HCT116 (cell line): ENCODE data around the gene RMP24.

ENCODE experiments used
- EGR1 ChIP-seq: IDR thresholded peaks from 2 replicates; pipeline ENCODE4 v1.6.1; 2012; ENCODE audit warnings: low read depth
- EZH2 ChIP-seq: fragments of 200-600 bp; sonication (generic); IDR thresholded peaks from 2 replicates; pipeline ENCODE4 v1.6.1; 2017; ENCODE audit warnings: antibody characterized with exemption, mixed run types
- EZH2phosphoT487 ChIP-seq: fragments of 200-600 bp; IDR thresholded peaks from 2 replicates; pipeline ENCODE4 v1.6.1; 2018; ENCODE audit warnings: antibody characterized with exemption, borderline replicate concordance
- POLR2A ChIP-seq: IDR thresholded peaks from 2 replicates; pipeline ENCODE4 v1.7.0; 2011; ENCODE audit warnings: borderline replicate concordance; ENCODE audit not compliant: insufficient read depth, insufficient read length; ENCODE audit errors: extremely low read depth
- SRF ChIP-seq: IDR thresholded peaks from 2 replicates; pipeline ENCODE4 v1.6.1; 2012; ENCODE audit warnings: low read depth
- ZFX ChIP-seq: fragments of 450-650 bp; IDR thresholded peaks from 2 replicates; pipeline ENCODE4 v1.6.1; 2017
- TF ChIP-seq, protein P1 (sequence below): IDR thresholded peaks from 2 replicates; pipeline ENCODE4 v1.6.1; 2012
- TF ChIP-seq, protein P2 (sequence below), 3 experiments: fragments of 200-600 bp in 1 of 3; sonication (generic) in 1 of 3; IDR thresholded peaks in 2 of 3; conservative IDR thresholded peaks in 1 of 3; 2 replicates each; pipeline ENCODE4 v1.5.1; 2012 to 2017; ENCODE audit warnings: low read depth in 2 of 3, low read length in 2 of 3, antibody characterized with exemption in 1 of 3, borderline replicate concordance in 1 of 3, control low read depth in 1 of 3, mild to moderate bottlenecking in 1 of 3, mixed read lengths in 1 of 3, mixed run types in 1 of 3, moderate library complexity in 1 of 3; ENCODE audit not compliant: insufficient read depth in 1 of 3

DNA sequence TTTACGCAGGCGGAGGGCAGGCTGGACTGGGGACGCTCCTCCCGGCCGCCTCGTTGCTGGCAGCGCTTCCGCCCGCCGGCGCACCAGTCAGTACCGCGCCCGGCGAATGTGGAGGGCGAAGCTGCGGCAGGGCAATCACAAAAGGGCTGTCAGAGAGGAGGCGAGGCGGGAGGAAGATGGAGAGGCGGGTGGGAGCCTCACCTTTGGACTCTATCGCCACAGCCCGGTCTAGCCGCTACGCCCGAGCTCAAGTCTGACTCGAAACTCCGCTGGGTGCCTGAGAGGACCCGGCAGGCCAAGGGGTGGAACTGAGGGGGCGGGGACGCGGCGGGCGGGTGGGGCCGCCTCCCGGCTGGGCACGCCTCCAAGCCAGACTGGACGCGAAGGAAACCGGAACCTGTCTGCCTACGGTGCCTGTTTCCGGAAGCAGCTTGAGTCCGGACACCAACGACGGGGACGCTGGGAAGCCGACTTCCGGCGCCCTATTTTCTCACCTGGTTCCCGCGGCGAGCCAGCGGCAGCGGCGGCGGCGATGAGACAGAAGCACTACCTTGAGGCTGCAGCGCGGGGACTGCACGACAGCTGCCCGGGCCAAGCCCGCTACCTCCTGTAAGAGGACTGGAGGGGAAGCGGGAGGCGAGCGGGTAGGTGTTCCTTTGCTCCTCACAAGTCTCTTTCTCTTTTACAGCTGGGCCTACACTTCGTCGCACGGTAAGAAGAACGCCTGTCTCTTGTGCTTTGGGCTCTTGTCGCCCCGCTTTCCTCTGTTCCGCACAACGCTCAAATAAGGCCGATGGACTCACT, at the start of gene RMP24:
- peak; percentile 81 for TF ChIP-seq ZFX
- TF ChIP-seq EGR1: peak; percentile 68
- TF ChIP-seq, protein P1, sequence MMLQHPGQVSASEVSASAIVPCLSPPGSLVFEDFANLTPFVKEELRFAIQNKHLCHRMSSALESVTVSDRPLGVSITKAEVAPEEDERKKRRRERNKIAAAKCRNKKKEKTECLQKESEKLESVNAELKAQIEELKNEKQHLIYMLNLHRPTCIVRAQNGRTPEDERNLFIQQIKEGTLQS: no peak
- TF ChIP-seq EZH2phosphoT487: no peak
- TF ChIP-seq SRF: peak; percentile 85
- peak; percentile 63 for TF ChIP-seq POLR2A
- TF ChIP-seq, protein P2, sequence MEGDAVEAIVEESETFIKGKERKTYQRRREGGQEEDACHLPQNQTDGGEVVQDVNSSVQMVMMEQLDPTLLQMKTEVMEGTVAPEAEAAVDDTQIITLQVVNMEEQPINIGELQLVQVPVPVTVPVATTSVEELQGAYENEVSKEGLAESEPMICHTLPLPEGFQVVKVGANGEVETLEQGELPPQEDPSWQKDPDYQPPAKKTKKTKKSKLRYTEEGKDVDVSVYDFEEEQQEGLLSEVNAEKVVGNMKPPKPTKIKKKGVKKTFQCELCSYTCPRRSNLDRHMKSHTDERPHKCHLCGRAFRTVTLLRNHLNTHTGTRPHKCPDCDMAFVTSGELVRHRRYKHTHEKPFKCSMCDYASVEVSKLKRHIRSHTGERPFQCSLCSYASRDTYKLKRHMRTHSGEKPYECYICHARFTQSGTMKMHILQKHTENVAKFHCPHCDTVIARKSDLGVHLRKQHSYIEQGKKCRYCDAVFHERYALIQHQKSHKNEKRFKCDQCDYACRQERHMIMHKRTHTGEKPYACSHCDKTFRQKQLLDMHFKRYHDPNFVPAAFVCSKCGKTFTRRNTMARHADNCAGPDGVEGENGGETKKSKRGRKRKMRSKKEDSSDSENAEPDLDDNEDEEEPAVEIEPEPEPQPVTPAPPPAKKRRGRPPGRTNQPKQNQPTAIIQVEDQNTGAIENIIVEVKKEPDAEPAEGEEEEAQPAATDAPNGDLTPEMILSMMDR (IDR thresholded peaks at IDR 0.05 in 2 of 3, conservative IDR thresholded peaks at IDR 0.05 in 1 of 3; ENCODE audit: borderline replicate concordance in 1 of 3, insufficient read depth in 1 of 3, low read depth in 2 of 3, low read length in 2 of 3): no peak
- no peak for TF ChIP-seq EZH2
